Stimulated activated naive CD8-positive, alpha-beta T cell treated with anti-CD3 and anti-CD28 coated beads, Interleukin-15, amount 100 ng/mL, for 72 hours (primary cell): ENCODE results near the gene EFHC1.

ENCODE experiments used
- ATAC-seq: fragments of 150-1000 bp; cut with Tn5 transposase; 2 replicates; pipeline ENCODE4 v1.10.0; 2021; ENCODE audit warnings: mild to moderate bottlenecking, moderate library complexity
- DNase-seq, 2 donors: peaks; one replicate each; pipeline ENCODE4 v3.0.0; 2021 to 2022
- H3K27ac Mint-ChIP-seq, 2 donors: one replicate each; pipeline ENCODE4 v1.8.0; 2022; ENCODE audit warnings: mild to moderate bottlenecking in 2 of 2, mixed read lengths in 2 of 2, moderate library complexity in 2 of 2
- H3K27me3 Mint-ChIP-seq: one replicate; pipeline ENCODE4 v1.8.0; 2022; ENCODE audit warnings: mixed read lengths
- H3K4me1 Mint-ChIP-seq: one replicate; pipeline ENCODE4 v1.8.0; 2022; ENCODE audit warnings: mild to moderate bottlenecking, mixed read lengths
- H3K4me3 Mint-ChIP-seq, 2 donors: one replicate each; pipeline ENCODE4 v1.8.0; 2022; ENCODE audit warnings: mild to moderate bottlenecking in 2 of 2, mixed read lengths in 2 of 2, moderate library complexity in 1 of 2
- H3K9me3 Mint-ChIP-seq, 2 donors: one replicate each; pipeline ENCODE4 v1.8.0; 2022; ENCODE audit warnings: mixed read lengths in 2 of 2

EFHC1 gene

DNA sequence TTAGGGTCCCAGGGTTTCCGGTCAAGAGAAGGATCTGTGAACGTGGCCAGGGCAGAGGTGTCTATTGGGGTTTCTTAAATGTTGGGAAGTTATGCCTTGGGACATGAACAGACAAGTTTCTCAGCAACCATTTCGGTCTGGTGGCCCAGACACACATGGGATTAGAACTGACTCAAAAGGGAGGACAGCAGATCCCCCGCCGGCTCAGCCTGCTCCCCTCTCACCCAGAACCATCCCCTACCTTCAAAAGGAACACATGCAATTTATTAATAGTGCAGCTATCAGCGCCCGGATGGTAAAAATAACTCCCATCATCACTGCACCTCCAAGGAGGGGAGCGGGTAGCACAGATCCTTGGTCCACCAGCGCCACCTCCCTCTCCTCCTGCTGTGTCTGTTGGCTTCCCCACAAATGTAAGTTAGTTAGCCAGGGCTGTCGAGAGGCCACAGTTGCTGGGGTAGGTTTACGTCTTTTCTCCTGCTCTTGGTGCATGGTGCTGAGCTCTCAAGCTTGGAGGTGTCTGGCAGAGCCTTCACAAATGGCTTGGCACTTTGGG, 79.6 kb downstream of the EFHC1 start:
- no peaks in the 10 kb centered on the region for H3K27me3 Mint-ChIP-seq
- DNase-seq (no peak), ATAC-seq (no peak)
- no peak overlapping the region for H3K27ac Mint-ChIP-seq
- H3K4me1 Mint-ChIP-seq: no peaks in the 10 kb centered on the region
- H3K9me3 Mint-ChIP-seq: peaks cover 0 to 6% of the 10 kb centered on the region in 2 donors
- H3K4me3 Mint-ChIP-seq: no peak overlapping the region

DNA sequence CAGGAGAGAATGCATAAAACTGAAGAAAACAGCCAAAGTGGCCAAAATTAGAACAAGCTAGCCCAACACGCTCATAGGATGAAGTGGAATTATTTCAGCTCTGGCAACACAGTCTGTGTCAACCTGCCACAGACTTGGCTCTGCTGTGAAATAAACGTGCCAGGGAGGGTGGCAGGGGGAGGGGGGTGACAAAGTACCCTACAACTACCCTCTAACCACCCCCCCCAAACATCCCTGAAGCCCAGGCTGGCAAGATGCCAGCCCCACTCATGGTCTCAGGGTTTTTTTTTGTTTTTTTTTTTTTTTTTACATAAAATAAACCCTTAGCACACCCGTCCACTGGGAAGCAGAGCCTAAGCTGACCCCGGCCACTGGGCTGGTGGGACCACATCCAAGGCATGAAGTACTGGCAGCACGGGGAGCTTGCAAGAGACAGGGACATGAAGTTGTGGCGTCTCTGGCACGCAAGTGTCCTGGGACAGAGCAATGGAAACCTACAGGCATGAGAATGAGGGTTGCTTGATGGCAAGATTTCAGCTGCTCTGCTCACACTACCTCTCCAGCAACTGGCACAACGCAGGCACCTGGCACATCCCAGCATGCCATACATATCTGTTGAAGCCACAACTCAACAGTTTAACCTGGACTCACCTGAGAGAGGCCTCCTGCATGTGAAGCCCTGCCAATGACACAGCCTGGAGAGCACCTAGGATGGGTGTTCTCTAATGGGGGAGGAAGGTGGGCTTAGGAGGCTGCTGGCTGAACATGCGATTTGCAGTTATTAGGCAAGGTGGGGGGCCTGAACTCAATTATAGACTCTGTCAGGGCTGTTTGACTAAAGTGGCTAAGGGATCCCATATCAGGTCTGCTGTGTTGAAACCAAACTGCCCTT, 80.3 kb downstream of the EFHC1 start:
- no peaks in the 10 kb centered on the region for H3K27me3 Mint-ChIP-seq
- H3K27ac Mint-ChIP-seq: peak overlapping the region in 1 of 2 donors; percentile 27
- no peak overlapping the region for H3K4me3 Mint-ChIP-seq
- ATAC-seq (no peak), DNase-seq (no peak)
- no peaks in the 10 kb centered on the region for H3K9me3 Mint-ChIP-seq
- no peaks in the 10 kb centered on the region for H3K4me1 Mint-ChIP-seq

- no peaks in the 10 kb centered on the region for H3K27me3 Mint-ChIP-seq
- H3K9me3 Mint-ChIP-seq: no peaks in the 10 kb centered on the region
- DNase-seq (no peak), ATAC-seq (no peak)
- no peak overlapping the region for H3K4me3 Mint-ChIP-seq
- H3K4me1 Mint-ChIP-seq: no peaks in the 10 kb centered on the region
- peak overlapping the region in 1 of 2 donors; percentile 34 for H3K27ac Mint-ChIP-seq
Observed at GRCh38 chr6:52502306-52503029, 82.3 kb downstream of the EFHC1 start.

DNA sequence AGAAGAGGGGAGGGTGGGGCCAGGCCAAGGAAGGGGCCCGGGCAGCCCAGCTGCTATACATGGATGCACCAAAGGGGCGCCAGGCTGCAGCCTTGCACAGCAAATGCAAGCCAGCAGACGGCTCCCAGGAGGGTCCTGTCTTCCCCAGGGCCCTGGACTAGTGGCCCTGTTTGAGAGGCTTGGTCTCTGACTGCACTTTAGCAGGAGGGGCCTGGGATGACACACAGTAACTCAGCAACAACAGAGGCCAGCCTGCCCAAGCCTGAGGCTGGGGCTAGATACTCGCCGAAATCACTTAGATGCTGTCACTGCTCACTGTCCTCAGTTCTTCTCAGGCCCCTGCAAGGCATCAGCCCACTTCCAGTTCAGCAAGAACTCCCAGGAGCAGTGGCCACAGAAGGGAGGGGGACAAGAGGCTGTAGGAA, 83.2 kb downstream of the EFHC1 start:
- Mint-ChIP-seq H3K4me3 (no peak overlapping the region), H3K9me3 (no peaks in the 10 kb centered on the region), H3K4me1 (no peaks in the 10 kb centered on the region), H3K27me3 (no peaks in the 10 kb centered on the region), H3K27ac (no peak overlapping the region)
- DNase-seq (no peak), ATAC-seq (peak; percentile 24)

GRCh38 chr6:52503851-52504781, 84.0 kb downstream of the EFHC1 start:
- ATAC-seq: no peak
- Mint-ChIP-seq H3K27ac (peak overlapping the region in 1 of 2 donors; percentile 93), H3K4me3 (no peak overlapping the region)

DNA sequence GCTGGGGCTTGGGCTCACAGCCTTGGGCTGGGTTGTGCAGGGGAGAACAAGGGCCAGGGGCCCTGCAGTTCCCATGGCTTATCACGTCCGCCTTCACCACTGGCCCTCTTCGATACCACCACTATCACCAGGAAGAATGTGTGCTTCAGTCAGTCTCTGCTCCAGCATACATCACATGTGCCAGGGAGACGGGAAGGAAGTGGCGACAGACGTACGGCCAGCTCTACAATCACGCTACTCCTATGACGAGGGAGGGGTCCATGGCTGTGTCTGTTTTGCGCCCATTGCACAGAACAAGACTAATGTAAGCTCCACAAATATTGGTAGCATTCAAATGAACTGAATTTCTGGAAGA, 84.6 kb downstream of the EFHC1 start:
- Mint-ChIP-seq H3K4me1 (no peaks in the 10 kb centered on the region), H3K4me3 (no peak overlapping the region), H3K27ac (no peak overlapping the region), H3K27me3 (no peaks in the 10 kb centered on the region), H3K9me3 (no peaks in the 10 kb centered on the region)
- ATAC-seq (no peak), DNase-seq (no peak)

More at GRCh38 chr6:52503851-52504781, 84.0 kb downstream of the EFHC1 start:
- DNase-seq: no peak
- H3K4me1 Mint-ChIP-seq: no peaks in the 10 kb centered on the region
- H3K9me3 Mint-ChIP-seq: no peaks in the 10 kb centered on the region
- H3K27me3 Mint-ChIP-seq: no peaks in the 10 kb centered on the region

DNA sequence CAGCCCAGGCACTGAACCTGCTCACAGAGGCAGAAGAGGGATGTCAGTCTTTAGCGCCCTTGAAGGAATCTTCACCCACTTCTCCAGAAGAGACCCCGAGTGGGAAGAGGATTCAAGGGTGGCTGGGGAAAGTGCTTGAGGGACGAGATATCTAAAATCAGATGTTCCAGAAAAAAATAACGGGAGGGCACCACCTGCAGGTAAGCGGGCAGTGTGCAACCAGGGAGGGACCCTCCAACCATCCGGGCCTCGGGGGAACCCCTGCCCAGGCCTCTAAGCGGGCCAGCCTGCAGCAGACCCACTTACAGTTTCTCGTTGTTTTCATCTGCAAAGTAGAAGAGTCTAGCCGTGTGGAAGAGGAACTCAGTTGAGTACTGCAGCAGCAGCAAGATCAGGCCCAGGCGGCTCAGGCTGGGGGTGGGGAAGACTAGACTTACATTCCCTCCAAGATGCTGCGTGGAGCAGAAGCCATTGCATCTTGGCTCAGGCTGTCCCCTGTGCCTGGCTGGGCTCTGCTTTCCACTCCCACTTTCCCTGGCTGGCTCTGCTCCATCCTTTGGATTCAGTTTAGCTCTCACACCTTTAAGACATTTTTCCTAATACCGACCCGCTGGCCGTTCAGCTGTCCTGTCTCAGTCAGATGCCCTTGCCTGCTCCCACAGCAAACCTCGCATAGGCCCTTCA, 85.7 kb downstream of the EFHC1 start:
- Mint-ChIP-seq H3K27me3 (no peaks in the 10 kb centered on the region), H3K4me3 (no peak overlapping the region), H3K9me3 (no peaks in the 10 kb centered on the region), H3K27ac (no peak overlapping the region), H3K4me1 (no peaks in the 10 kb centered on the region)
- no peak for ATAC-seq
- DNase-seq: no peak

- no peaks in the 10 kb centered on the region for H3K27me3 Mint-ChIP-seq
- DNase-seq (no peak), ATAC-seq (no peak)
- H3K27ac Mint-ChIP-seq: no peak overlapping the region
- H3K4me1 Mint-ChIP-seq: no peaks in the 10 kb centered on the region
- H3K9me3 Mint-ChIP-seq: no peaks in the 10 kb centered on the region
- H3K4me3 Mint-ChIP-seq: no peak overlapping the region
Observed at GRCh38 chr6:52506476-52506875, 86.3 kb downstream of the EFHC1 start.

DNA sequence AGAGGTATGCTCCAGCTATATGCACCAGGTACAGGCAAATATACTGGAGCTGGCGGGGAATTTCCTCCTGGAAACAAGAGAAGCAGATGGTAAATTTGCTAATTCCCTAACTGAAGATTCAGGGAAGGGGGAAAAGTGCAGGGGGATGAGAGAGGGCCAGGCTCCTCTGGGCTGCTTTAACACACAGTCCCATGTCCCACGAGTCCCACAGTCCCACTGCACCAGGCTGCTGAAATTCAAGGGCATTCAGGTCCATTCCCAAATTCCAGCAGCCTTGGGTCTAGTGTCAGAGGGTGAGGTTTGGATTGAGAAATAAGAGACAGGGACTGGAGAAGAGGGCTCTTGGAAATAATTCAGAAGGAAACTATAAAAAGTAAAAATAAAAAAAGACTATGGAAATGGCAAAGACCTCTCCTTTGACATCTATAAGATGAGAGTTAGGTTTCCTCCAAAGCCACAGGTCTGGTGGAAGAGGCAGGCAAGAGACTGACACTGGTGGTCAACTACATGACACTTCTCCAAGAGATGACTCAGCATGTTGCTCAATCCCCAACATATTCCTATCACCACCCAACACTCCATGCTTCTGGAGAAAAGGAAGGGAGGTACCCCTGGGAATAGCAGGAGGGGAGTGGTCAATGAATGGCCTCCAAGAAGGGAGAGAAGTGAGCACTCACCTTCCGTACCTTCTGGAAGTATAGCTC, 87.6 kb downstream of the EFHC1 start:
- Mint-ChIP-seq H3K4me1 (no peaks in the 10 kb centered on the region), H3K4me3 (no peak overlapping the region), H3K27ac (peak overlapping the region in 1 of 2 donors; percentile 30), H3K9me3 (no peaks in the 10 kb centered on the region), H3K27me3 (no peaks in the 10 kb centered on the region)
- DNase-seq: no peak
- ATAC-seq: no peak

GRCh38 chr6:52508261-52508739, 88.2 kb downstream of the EFHC1 start:
- H3K27me3 Mint-ChIP-seq: no peaks in the 10 kb centered on the region
- ATAC-seq: no peak
- no peak overlapping the region for H3K27ac Mint-ChIP-seq
- no peak for DNase-seq
- no peaks in the 10 kb centered on the region for H3K9me3 Mint-ChIP-seq
- H3K4me3 Mint-ChIP-seq: no peak overlapping the region
- H3K4me1 Mint-ChIP-seq: no peaks in the 10 kb centered on the region

DNA sequence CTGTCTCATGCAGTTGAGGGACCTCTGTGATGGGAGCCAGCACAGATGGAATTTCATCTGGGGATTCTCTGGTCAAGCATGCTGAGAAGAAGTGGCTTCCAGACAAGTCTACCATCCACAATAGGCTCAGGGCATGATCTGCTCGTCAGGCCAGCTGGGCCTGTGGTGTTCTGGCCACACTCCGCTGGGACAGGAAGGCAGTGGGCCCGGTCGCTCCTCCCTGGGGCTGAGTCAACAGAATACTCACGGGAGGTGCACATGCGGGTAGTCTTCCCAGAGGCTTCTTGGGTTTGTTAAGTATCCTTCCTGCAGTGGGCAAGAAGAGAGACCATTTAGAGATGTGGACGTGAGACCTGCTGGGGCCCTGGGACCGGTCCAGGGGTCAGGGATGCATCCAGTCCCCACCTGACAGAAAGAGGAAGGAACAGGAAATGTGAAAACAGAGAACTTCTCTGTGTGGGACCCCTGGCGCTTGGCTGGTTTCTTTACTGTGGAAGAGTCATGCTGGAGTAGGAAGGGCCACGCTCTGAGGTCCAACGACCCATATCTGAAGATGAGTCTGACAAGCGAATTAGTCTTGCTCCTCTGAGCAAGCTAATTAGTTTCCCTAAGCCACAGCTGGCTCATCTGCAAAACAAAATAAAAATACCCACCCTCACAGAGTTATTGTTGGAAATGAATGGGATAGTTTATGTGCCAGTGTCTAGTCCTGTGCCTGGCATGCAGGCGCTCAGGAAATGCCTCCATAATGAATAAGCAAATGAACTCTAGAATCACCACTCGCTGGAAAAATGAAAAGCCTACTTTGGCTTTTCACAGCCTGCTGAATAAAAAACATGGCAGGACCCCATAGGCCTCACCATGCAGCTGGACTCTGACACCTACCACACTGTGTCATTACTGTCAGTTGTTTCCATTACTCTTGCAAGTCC, 89.4 kb downstream of the EFHC1 start:
- no peaks in the 10 kb centered on the region for H3K27me3 Mint-ChIP-seq
- H3K9me3 Mint-ChIP-seq: no peaks in the 10 kb centered on the region
- peaks cover 2% of the 10 kb centered on the region for H3K4me1 Mint-ChIP-seq
- H3K27ac Mint-ChIP-seq: peak overlapping the region in 1 of 2 donors; percentile 50
- H3K4me3 Mint-ChIP-seq: no peak overlapping the region
- DNase-seq (no peak), ATAC-seq (no peak)

- ATAC-seq (no peak), DNase-seq (no peak)
- no peak overlapping the region for H3K4me3 Mint-ChIP-seq
- H3K27me3 Mint-ChIP-seq: no peaks in the 10 kb centered on the region
- no peaks in the 10 kb centered on the region for H3K9me3 Mint-ChIP-seq
- H3K27ac Mint-ChIP-seq: peak overlapping the region in 1 of 2 donors; percentile 13
- peaks cover 8% of the 10 kb centered on the region for H3K4me1 Mint-ChIP-seq
Observed at GRCh38 chr6:52510213-52510562, 90.0 kb downstream of the EFHC1 start.

DNA sequence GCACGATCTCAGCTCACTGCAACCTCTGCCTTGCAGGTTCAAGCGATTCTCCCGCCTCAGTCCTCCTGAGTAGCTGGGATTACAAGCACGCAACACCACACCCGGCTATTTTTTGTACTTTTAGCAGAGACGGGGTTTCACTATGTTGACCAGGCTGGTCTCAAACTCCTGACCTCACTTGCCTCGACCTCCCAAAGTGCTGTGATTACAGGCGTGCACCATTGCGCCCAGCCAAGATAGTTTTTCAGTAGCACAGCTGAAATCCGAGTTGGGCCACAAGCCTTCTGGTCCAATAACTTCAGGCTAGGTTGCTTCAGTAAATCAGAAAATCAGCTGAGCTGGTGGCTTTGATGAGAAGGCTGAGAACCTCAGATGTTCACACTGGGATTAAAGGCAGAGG, 91.0 kb downstream of the EFHC1 start:
- Mint-ChIP-seq H3K27me3 (no peaks in the 10 kb centered on the region), H3K4me1 (peaks cover 9% of the 10 kb centered on the region), H3K27ac (no peak overlapping the region), H3K9me3 (no peaks in the 10 kb centered on the region), H3K4me3 (no peak overlapping the region)
- ATAC-seq: no peak
- DNase-seq: no peak
